ENCODE data around the gene MPP3.

Gene MPP3

GRCh38 chr17:43774304-43775250 lies 58.4 kb downstream of the MPP3 start:
- DNase-seq (ENCODE audit: low spot score) (no peak), FAIRE-seq (no peak)

GRCh38 chr17:43772877-43773648 lies 59.9 kb downstream of the MPP3 start:
- DNase-seq (ENCODE audit: low spot score): no peak
- FAIRE-seq: no peak

GRCh38 chr17:43771463-43771862 lies 61.5 kb downstream of the MPP3 start:
- FAIRE-seq: no peak
- DNase-seq (ENCODE audit: low spot score): no peak

GRCh38 chr17:43770957-43771356 lies 62.0 kb downstream of the MPP3 start:
- DNase-seq (ENCODE audit: low spot score) (no peak), FAIRE-seq (no peak)

GRCh38 chr17:43769859-43770258 lies 63.1 kb downstream of the MPP3 start:
- DNase-seq (ENCODE audit: low spot score) (no peak), FAIRE-seq (no peak)

GRCh38 chr17:43769426-43769825 lies 63.5 kb downstream of the MPP3 start:
- DNase-seq (ENCODE audit: low spot score) (no peak), FAIRE-seq (no peak)

- DNase-seq (ENCODE audit: low spot score) (no peak), FAIRE-seq (no peak)
Observed at GRCh38 chr17:43768943-43769342, 64.0 kb downstream of the MPP3 start.

GRCh38 chr17:43768382-43768781 lies 64.6 kb downstream of the MPP3 start:
- FAIRE-seq: no peak
- no peak for DNase-seq (ENCODE audit: low spot score)

- FAIRE-seq (no peak), DNase-seq (ENCODE audit: low spot score) (no peak)
Observed at GRCh38 chr17:43767713-43768059, 65.3 kb downstream of the MPP3 start.

- DNase-seq (ENCODE audit: low spot score) (no peak), FAIRE-seq (no peak)
Observed at GRCh38 chr17:43767053-43767712, 65.8 kb downstream of the MPP3 start.

GRCh38 chr17:43766413-43767052 lies 66.4 kb downstream of the MPP3 start:
- no peak for DNase-seq (ENCODE audit: low spot score)

GRCh38 chr17:43760254-43760852 lies 72.6 kb downstream of the MPP3 start:
- FAIRE-seq: peak; percentile 80
- DNase-seq (ENCODE audit: low spot score): peak; percentile 76

More at GRCh38 chr17:43766413-43767052, 66.4 kb downstream of the MPP3 start:
- no peak for FAIRE-seq

GRCh38 chr17:43759836-43760235 lies 73.1 kb downstream of the MPP3 start:
- no peak for FAIRE-seq
- DNase-seq (ENCODE audit: low spot score): no peak

GRCh38 chr17:43758497-43759174 lies 74.3 kb downstream of the MPP3 start, which contains the start of gene SOST:
TSS of gene SOST (minus strand) at chr17:43758791. CDS start at chr17:43758741, 50 bp downstream.
- no peak for FAIRE-seq
- DNase-seq (ENCODE audit: low spot score): no peak

- FAIRE-seq (no peak), DNase-seq (ENCODE audit: low spot score) (no peak)
Observed at GRCh38 chr17:43758086-43758485, 74.9 kb downstream of the MPP3 start.

- DNase-seq (ENCODE audit: low spot score): no peak
- no peak for FAIRE-seq
Observed at GRCh38 chr17:43757171-43757660, 75.7 kb downstream of the MPP3 start.

GRCh38 chr17:43756201-43756600 lies 76.7 kb downstream of the MPP3 start:
- DNase-seq (ENCODE audit: low spot score): no peak
- FAIRE-seq: no peak

GRCh38 chr17:43755389-43755875 lies 77.5 kb downstream of the MPP3 start:
- DNase-seq (ENCODE audit: low spot score) (no peak), FAIRE-seq (no peak)

GRCh38 chr17:43754947-43755346 lies 78.0 kb downstream of the MPP3 start:
- FAIRE-seq (no peak), DNase-seq (ENCODE audit: low spot score) (no peak)
